Peyer's patch (tissue), 4 donors: ENCODE data around the gene LIPG. TPM values are rescaled to one million over a fixed set of nuclear protein-coding genes. Genes with fewer than 3 reads are reported as not detected.

Experiments
- DNase-seq, 3 donors: peaks; one replicate each; pipeline ENCODE4 v3.0.0-alpha.2; 2017 to 2019
- H3K27ac ChIP-seq, 4 donors: fragments of 200-600 bp; sonication (generic); one replicate each; pipeline ENCODE4 v1.5.1; 2016 to 2019
- H3K27me3 ChIP-seq, 2 donors: fragments of 200-600 bp; sonication (generic); one replicate each; pipeline ENCODE4 v1.5.1; 2019
- H3K36me3 ChIP-seq, 3 donors: fragments of 200-600 bp; sonication (generic); one replicate each; pipeline ENCODE4 v1.5.1; 2016 to 2019
- H3K4me1 ChIP-seq, 4 donors: fragments of 200-600 bp; sonication (generic); one replicate each; pipeline ENCODE4 v1.5.1; 2016 to 2019
- H3K4me3 ChIP-seq, 4 donors: fragments of 200-600 bp; sonication (generic); 1 replicate in 3 of 4; 2 replicates in 1 of 4; pipeline ENCODE4 v1.5.1; 2016 to 2019; ENCODE audit warnings: mild to moderate bottlenecking in 1 of 4
- H3K9me3 ChIP-seq, 4 donors: fragments of 200-600 bp; sonication (generic); one replicate each; pipeline ENCODE4 v1.5.1; 2016 to 2019; ENCODE audit warnings: mild to moderate bottlenecking in 1 of 4
- CTCF ChIP-seq, 6 experiments: fragments of 450-650 bp in 4 of 6; fragments of 200-600 bp in 2 of 6; sonication (generic) in 1 of 6; IDR thresholded peaks; one replicate each; pipeline ENCODE4 v1.5.1; 2017 to 2019; ENCODE audit warnings: antibody characterized with exemption in 6 of 6, mild to moderate bottlenecking in 3 of 6, moderate library complexity in 1 of 6
- POLR2A ChIP-seq, 2 donors: fragments of 450-650 bp; IDR thresholded peaks; one replicate each; pipeline ENCODE4 v1.5.1; 2017; ENCODE audit warnings: antibody characterized with exemption in 2 of 2, mild to moderate bottlenecking in 2 of 2, moderate library complexity in 2 of 2
- total RNA-seq, 4 donors: library from RNA; depleted of rRNA; stranded (reverse); fragments of >200 nt; gene quantifications; one replicate each; pipeline ENCODE4 v1.1.0, GENCODE V29; 2016

The LIPG gene
- total RNA-seq, 4 donors from 2014 or later, result 19.3 to 63.5 (median 35.7) TPM

- no peaks in the 10 kb centered on the region for H3K27me3 ChIP-seq
- H3K9me3 ChIP-seq, result no peaks in the 10 kb centered on the region
- H3K4me3 ChIP-seq, result no peak overlapping the region
- no peaks in the 10 kb centered on the region for H3K36me3 ChIP-seq
- H3K4me1 ChIP-seq, result no peaks in the 10 kb centered on the region
- TF ChIP-seq POLR2A (IDR thresholded peaks at IDR 0.05), result no peak
- TF ChIP-seq CTCF (IDR thresholded peaks at IDR 0.05), result no peak
- H3K27ac ChIP-seq, result no peak overlapping the region
- no peak for DNase-seq
Measured at GRCh38 chr18:49548229-49548636, 13.6 kb upstream of the LIPG start.

- H3K4me1 ChIP-seq, result no peaks in the 10 kb centered on the region
- peak in 1 of 3 donors; percentile 6 for DNase-seq
- no peaks in the 10 kb centered on the region for H3K9me3 ChIP-seq
- no peaks in the 10 kb centered on the region for H3K36me3 ChIP-seq
- H3K27me3 ChIP-seq, result no peaks in the 10 kb centered on the region
- H3K27ac ChIP-seq, result no peak overlapping the region
- TF ChIP-seq POLR2A (IDR thresholded peaks at IDR 0.05), result no peak
- TF ChIP-seq CTCF (IDR thresholded peaks at IDR 0.05), result no peak
- no peak overlapping the region for H3K4me3 ChIP-seq
Measured at GRCh38 chr18:49550621-49551339, 11.1 kb upstream of the LIPG start.

GRCh38 chr18:49553003-49553402 lies 8.9 kb upstream of the LIPG start:
- Histone ChIP-seq H3K4me1 (no peaks in the 10 kb centered on the region), H3K27ac (no peak overlapping the region), H3K4me3 (no peak overlapping the region), H3K27me3 (no peaks in the 10 kb centered on the region), H3K9me3 (no peaks in the 10 kb centered on the region), H3K36me3 (no peaks in the 10 kb centered on the region)
- DNase-seq, result no peak
- TF ChIP-seq CTCF (IDR thresholded peaks at IDR 0.05) (no peak), POLR2A (IDR thresholded peaks at IDR 0.05) (no peak)

- Histone ChIP-seq H3K9me3 (no peaks in the 10 kb centered on the region), H3K4me1 (peaks cover 0 to under 1% (median 0%) of the 10 kb centered on the region in 4 donors), H3K27me3 (no peaks in the 10 kb centered on the region), H3K36me3 (no peaks in the 10 kb centered on the region), H3K27ac (no peak overlapping the region), H3K4me3 (no peak overlapping the region)
- DNase-seq, result peak in 1 of 3 donors; percentile 40
- TF ChIP-seq POLR2A (IDR thresholded peaks at IDR 0.05) (no peak), CTCF (IDR thresholded peaks at IDR 0.05) (no peak)
Measured at GRCh38 chr18:49555641-49556040, 6.2 kb upstream of the LIPG start.

- DNase-seq, result no peak
- no peaks in the 10 kb centered on the region for H3K36me3 ChIP-seq
Measured at GRCh38 chr18:49558356-49558755, 3.5 kb upstream of the LIPG start.

More at GRCh38 chr18:49558356-49558755, 3.5 kb upstream of the LIPG start:
- Histone ChIP-seq H3K27ac (no peak overlapping the region), H3K4me3 (no peak overlapping the region), H3K4me1 (peaks cover 0 to 28% (median 4%) of the 10 kb centered on the region in 4 donors), H3K9me3 (no peaks in the 10 kb centered on the region), H3K27me3 (no peaks in the 10 kb centered on the region)
- TF ChIP-seq CTCF (IDR thresholded peaks at IDR 0.05), result no peak
- no peak for TF ChIP-seq POLR2A (IDR thresholded peaks at IDR 0.05)
